OCI-LY1 (cell line): ENCODE results near the gene MYO10.
"Not testable (repeated sequence)": the region's sequence is repeated elsewhere in the genome, so short reads cannot be mapped to it uniquely, and the experiment has no call there.

ENCODE experiments used
- H2AFZ ChIP-seq: fragments of 200-600 bp; sonication (generic), shearing (Covaris generic); 2 replicates; pipeline ENCODE4 v1.6.0; 2014; ENCODE audit warnings: antibody characterized with exemption, mild to moderate bottlenecking, low read length
- H3F3A ChIP-seq: fragments of 200-600 bp; sonication (generic), shearing (Covaris generic); 2 replicates; pipeline ENCODE4 v1.6.0; 2014; ENCODE audit warnings: mild to moderate bottlenecking, antibody characterized with exemption, low read length, moderate library complexity; ENCODE audit not compliant: insufficient read depth
- H3K27ac ChIP-seq: fragments of 200-600 bp; sonication (generic); 2 replicates; pipeline ENCODE4 v1.5.1; 2014; ENCODE audit warnings: low read length, mixed run types, mild to moderate bottlenecking, low read depth; ENCODE audit not compliant: poor library complexity, severe bottlenecking
- H3K27me3 ChIP-seq: fragments of 200-600 bp; sonication (generic); 2 replicates; pipeline ENCODE4 v1.6.0; 2014; ENCODE audit warnings: antibody characterized with exemption, mild to moderate bottlenecking, low read length, moderate library complexity; ENCODE audit not compliant: insufficient read depth
- H3K36me3 ChIP-seq: fragments of 200-600 bp; sonication (generic); 2 replicates; pipeline ENCODE4 v1.6.1; 2014; ENCODE audit warnings: mild to moderate bottlenecking, antibody characterized with exemption, low read length, moderate library complexity, mixed read lengths; ENCODE audit not compliant: insufficient read depth
- H3K4me1 ChIP-seq: fragments of 200-600 bp; sonication (generic); 2 replicates; pipeline ENCODE4 v1.5.1; 2014; ENCODE audit warnings: mild to moderate bottlenecking, low read length, moderate library complexity; ENCODE audit not compliant: insufficient read depth, severe bottlenecking
- H3K4me2 ChIP-seq: fragments of 200-600 bp; sonication (generic), shearing (Covaris generic); 2 replicates; pipeline ENCODE4 v1.6.1; 2014; ENCODE audit warnings: low read length
- H3K4me3 ChIP-seq: fragments of 200-600 bp; sonication (generic); 2 replicates; pipeline ENCODE4 v1.5.1; 2014; ENCODE audit warnings: low read length, low read depth, mild to moderate bottlenecking, mixed read lengths; ENCODE audit not compliant: poor library complexity, severe bottlenecking
- H3K79me2 ChIP-seq: fragments of 200-600 bp; shearing (Covaris generic); 2 replicates; pipeline ENCODE4 v1.6.1; 2016; ENCODE audit warnings: mixed run types, low read length, mixed read lengths; ENCODE audit not compliant: insufficient read depth
- H3K9ac ChIP-seq: fragments of 200-600 bp; sonication (generic), shearing (Covaris generic); 2 replicates; pipeline ENCODE4 v1.6.1; 2014; ENCODE audit warnings: mild to moderate bottlenecking, low read length, mixed read lengths
- H3K9me2 ChIP-seq: fragments of 200-600 bp; sonication (generic), shearing (Covaris generic); 2 replicates; pipeline ENCODE4 v1.6.1; 2014; ENCODE audit warnings: low read depth, mild to moderate bottlenecking, low read length, mixed read lengths
- H3K9me3 ChIP-seq: fragments of 200-600 bp; shearing (Covaris generic); 2 replicates; pipeline ENCODE4 v1.6.1; 2014; ENCODE audit warnings: low read length, mixed read lengths
- H4K20me1 ChIP-seq: fragments of 200-600 bp; sonication (generic), shearing (Covaris generic); 2 replicates; pipeline ENCODE4 v1.6.0; 2016; ENCODE audit warnings: mild to moderate bottlenecking, low read length; ENCODE audit not compliant: insufficient read depth
- EZH2 ChIP-seq: fragments of 200-600 bp; sonication (generic), shearing (Covaris generic); IDR thresholded peaks from 2 replicates; pipeline ENCODE4 v1.8.0; 2017; ENCODE audit warnings: borderline replicate concordance, mixed run types, mild to moderate bottlenecking, antibody characterized with exemption, low read length, moderate library complexity, mixed read lengths
- TF ChIP-seq, protein P1 (sequence below): fragments of 200-600 bp; sonication (generic), shearing (Covaris generic); IDR thresholded peaks from 2 replicates; pipeline ENCODE4 v1.5.1; 2017; ENCODE audit warnings: mild to moderate bottlenecking, antibody characterized with exemption, low read length, moderate library complexity, mixed read lengths

The MYO10 gene

DNA sequence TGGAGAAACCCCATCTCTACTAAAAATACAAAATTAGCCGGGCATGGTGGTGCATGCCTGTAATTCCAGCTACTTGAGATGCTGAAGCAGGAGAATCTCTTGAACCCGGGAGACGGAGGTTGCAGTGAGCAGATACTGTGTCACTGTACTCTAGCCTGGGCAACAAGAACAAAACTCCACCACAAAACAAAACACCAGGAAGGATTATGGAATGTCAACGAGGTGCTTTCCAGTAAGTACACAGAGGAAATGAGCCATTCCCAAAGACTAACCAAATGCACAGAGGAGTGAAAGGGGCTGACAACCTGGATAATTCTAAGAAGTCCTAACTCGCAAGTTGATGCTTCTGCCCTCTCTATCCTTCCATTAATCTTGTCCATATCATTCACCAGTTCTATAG, 193.2 kb downstream of the MYO10 start:
- Histone ChIP-seq H3K4me3 (no peak overlapping the region), H3K27me3 (no peaks in the 10 kb centered on the region), H3K27ac (no peak overlapping the region), H3K36me3 (no peaks in the 10 kb centered on the region), H3K9ac (no peak overlapping the region), H3K9me3 (no peaks in the 10 kb centered on the region), H3K4me1 (no peaks in the 10 kb centered on the region), H3K4me2 (no peak overlapping the region), H2AFZ (no peak overlapping the region), H3K9me2 (no peaks in the 10 kb centered on the region), H3F3A (no peaks in the 10 kb centered on the region), H3K79me2 (no peaks in the 10 kb centered on the region), H4K20me1 (no peaks in the 10 kb centered on the region)
- TF ChIP-seq EZH2: no peak
- TF ChIP-seq, protein P1, sequence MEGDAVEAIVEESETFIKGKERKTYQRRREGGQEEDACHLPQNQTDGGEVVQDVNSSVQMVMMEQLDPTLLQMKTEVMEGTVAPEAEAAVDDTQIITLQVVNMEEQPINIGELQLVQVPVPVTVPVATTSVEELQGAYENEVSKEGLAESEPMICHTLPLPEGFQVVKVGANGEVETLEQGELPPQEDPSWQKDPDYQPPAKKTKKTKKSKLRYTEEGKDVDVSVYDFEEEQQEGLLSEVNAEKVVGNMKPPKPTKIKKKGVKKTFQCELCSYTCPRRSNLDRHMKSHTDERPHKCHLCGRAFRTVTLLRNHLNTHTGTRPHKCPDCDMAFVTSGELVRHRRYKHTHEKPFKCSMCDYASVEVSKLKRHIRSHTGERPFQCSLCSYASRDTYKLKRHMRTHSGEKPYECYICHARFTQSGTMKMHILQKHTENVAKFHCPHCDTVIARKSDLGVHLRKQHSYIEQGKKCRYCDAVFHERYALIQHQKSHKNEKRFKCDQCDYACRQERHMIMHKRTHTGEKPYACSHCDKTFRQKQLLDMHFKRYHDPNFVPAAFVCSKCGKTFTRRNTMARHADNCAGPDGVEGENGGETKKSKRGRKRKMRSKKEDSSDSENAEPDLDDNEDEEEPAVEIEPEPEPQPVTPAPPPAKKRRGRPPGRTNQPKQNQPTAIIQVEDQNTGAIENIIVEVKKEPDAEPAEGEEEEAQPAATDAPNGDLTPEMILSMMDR: no peak

DNA sequence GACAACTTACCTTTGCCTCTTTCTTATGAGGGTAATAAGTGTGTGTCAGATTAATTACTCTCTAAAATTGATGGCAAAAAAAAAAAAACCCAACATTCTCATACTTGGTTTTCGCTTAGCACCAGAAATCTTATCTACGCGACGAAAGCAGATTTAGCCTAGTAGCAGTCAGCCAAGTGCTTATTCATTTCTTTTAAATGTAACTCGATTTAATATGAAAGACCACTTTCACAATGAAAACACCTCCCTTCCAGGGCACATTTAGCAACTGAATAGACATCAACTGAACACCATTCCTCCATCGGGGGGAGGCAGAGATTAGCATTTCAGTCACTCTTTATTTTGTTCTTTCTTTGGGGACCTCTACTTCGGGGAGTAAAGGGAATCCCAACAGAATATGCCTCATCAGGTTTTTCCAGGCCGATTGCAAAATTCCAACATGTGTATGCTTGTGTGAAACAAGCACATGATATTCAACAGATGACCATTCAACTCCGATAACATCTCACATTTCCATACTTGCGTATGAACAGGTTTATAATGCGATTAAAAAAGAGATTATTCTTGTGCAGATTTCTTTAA, 195.2 kb downstream of the MYO10 start:
- H3K4me2 ChIP-seq: no peak overlapping the region
- H3K36me3 ChIP-seq: no peaks in the 10 kb centered on the region
- H3K4me3 ChIP-seq: no peak overlapping the region
- H4K20me1 ChIP-seq: no peaks in the 10 kb centered on the region
- H3K27me3 ChIP-seq: no peaks in the 10 kb centered on the region
- H3K9ac ChIP-seq: no peak overlapping the region
- no peaks in the 10 kb centered on the region for H3F3A ChIP-seq
- no peaks in the 10 kb centered on the region for H3K9me3 ChIP-seq
- no peaks in the 10 kb centered on the region for H3K79me2 ChIP-seq
- H3K27ac ChIP-seq: no peak overlapping the region
- H2AFZ ChIP-seq: no peak overlapping the region
- H3K9me2 ChIP-seq: no peaks in the 10 kb centered on the region
- TF ChIP-seq EZH2: no peak
- TF ChIP-seq, protein P1: no peak
- H3K4me1 ChIP-seq: no peaks in the 10 kb centered on the region

DNA sequence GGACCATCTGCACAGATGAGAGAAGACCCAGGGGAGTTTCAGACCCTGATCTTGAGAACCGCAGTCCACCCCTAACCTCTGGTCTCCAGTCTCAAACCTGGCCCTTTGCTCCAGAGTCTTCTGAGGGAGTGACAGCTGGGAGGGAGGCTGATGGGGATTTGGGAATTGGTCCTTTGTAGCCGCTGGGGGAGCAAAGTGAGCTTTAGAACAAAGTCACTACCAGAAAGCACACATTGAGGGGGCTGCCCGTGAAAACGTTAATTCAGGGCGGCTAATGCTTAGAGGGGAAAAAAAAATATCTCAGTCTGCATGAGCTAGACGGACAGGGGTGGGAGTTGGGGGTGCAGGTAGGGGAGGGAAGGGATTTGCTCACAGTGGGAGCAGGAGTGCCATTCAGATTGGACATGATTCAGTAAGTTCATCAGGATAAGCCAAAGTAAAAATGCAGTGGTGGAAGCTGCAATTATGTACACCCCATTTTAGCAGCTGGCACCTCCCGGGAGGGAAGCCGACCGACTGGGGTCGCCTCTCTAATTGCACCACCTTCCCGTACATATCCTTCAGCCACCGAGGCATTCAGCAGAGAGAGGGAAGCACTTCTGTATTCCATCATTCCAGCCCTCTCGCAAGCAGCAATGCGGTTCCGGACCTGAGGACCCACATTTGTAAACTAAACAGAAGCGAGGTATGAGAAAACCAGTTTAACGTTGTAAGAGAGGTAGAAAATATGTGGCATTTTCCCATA, 195.8 kb downstream of the MYO10 start:
- no peaks in the 10 kb centered on the region for H3F3A ChIP-seq
- H3K9ac ChIP-seq: no peak overlapping the region
- no peak overlapping the region for H2AFZ ChIP-seq
- no peaks in the 10 kb centered on the region for H3K9me2 ChIP-seq
- no peaks in the 10 kb centered on the region for H3K36me3 ChIP-seq
- no peak overlapping the region for H3K4me3 ChIP-seq
- no peak for TF ChIP-seq EZH2
- TF ChIP-seq, protein P1: no peak
- no peaks in the 10 kb centered on the region for H3K27me3 ChIP-seq
- H3K4me1 ChIP-seq: no peaks in the 10 kb centered on the region
- H3K9me3 ChIP-seq: no peaks in the 10 kb centered on the region
- H3K4me2 ChIP-seq: no peak overlapping the region
- no peaks in the 10 kb centered on the region for H3K79me2 ChIP-seq
- no peak overlapping the region for H3K27ac ChIP-seq
- H4K20me1 ChIP-seq: no peaks in the 10 kb centered on the region

DNA sequence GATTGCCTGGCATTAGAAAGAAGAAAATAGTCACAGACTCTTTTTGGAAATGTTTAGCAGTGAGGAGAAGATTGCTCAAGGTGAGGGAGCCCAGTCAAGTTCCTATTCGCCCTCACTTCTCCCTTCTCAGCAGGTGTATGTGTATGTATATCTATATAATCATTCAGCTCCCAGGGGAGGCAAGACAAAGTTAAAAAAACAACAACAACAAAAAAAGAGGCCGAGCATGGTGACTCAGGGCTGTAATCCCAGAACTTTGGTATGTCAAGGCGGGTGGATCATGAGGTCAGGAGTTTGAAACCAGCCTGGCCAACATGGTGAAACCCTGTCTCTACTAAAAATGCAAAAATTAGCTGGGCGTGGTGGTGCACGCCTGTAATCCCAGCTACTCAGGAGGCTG, 197.7 kb downstream of the MYO10 start:
- not testable (repeated sequence) for H3K9me2 ChIP-seq, H3K36me3 ChIP-seq, H3K4me1 ChIP-seq, H2AFZ ChIP-seq, H4K20me1 ChIP-seq, H3K27ac ChIP-seq, H3K9ac ChIP-seq, H3K9me3 ChIP-seq, H3K79me2 ChIP-seq, H3F3A ChIP-seq, H3K4me3 ChIP-seq, H3K4me2 ChIP-seq, H3K27me3 ChIP-seq
